H9 (cell line): ENCODE data around the gene PRSS22. TPM values are rescaled to one million over a fixed set of nuclear protein-coding genes. Genes with fewer than 3 reads are reported as not detected.

Experiments used
- DNase-seq: peaks from one replicate; pipeline ENCODE4 v3.0.0-alpha.2; 2017
- H2AFZ ChIP-seq: one replicate; pipeline ENCODE4 v1.6.1; 2013; ENCODE audit warnings: mild to moderate bottlenecking, low read length, control low read depth, moderate library complexity
- H2AK5ac ChIP-seq: 2 replicates; pipeline ENCODE4 v1.6.1; 2013; ENCODE audit warnings: low read length, control low read depth, mixed read lengths; ENCODE audit not compliant: insufficient read length
- H2BK120ac ChIP-seq: one replicate; pipeline ENCODE4 v1.6.1; 2013; ENCODE audit warnings: low read depth, mild to moderate bottlenecking, low read length, control low read depth, inconsistent platforms; ENCODE audit not compliant: poor library complexity, severe bottlenecking
- H2BK12ac ChIP-seq: 2 replicates; pipeline ENCODE4 v1.6.1; 2013; ENCODE audit warnings: low read length, control low read depth, mixed read lengths, low read depth; ENCODE audit not compliant: insufficient read length
- H2BK15ac ChIP-seq: 2 replicates; pipeline ENCODE4 v1.6.1; 2013; ENCODE audit warnings: low read depth, low read length, control low read depth
- H2BK20ac ChIP-seq: one replicate; pipeline ENCODE4 v1.6.1; 2013; ENCODE audit warnings: low read depth, mild to moderate bottlenecking, low read length, control low read depth, inconsistent platforms; ENCODE audit not compliant: poor library complexity, severe bottlenecking
- H2BK5ac ChIP-seq: 2 replicates; pipeline ENCODE4 v1.6.1; 2013; ENCODE audit warnings: low read length, control low read depth, mixed read lengths; ENCODE audit not compliant: insufficient read length
- H3K14ac ChIP-seq: 2 replicates; pipeline ENCODE4 v1.6.1; 2013; ENCODE audit warnings: low read length, control low read depth; ENCODE audit not compliant: insufficient read depth
- H3K18ac ChIP-seq: 2 replicates; pipeline ENCODE4 v1.6.1; 2013; ENCODE audit warnings: low read depth, mild to moderate bottlenecking, mixed read lengths, low read length, control low read depth; ENCODE audit not compliant: insufficient read length
- H3K23ac ChIP-seq: 2 replicates; pipeline ENCODE4 v1.6.1; 2013; ENCODE audit warnings: low read length, control low read depth, mixed read lengths, low read depth; ENCODE audit not compliant: insufficient read length
- H3K23me2 ChIP-seq: 2 replicates; pipeline ENCODE4 v1.6.1; 2013; ENCODE audit warnings: low read depth, mild to moderate bottlenecking, mixed read lengths, low read length, control low read depth; ENCODE audit not compliant: insufficient read length, poor library complexity, severe bottlenecking
- H3K27ac ChIP-seq: 2 replicates; pipeline ENCODE4 v1.5.1; 2013; ENCODE audit warnings: low read length, control low read depth, mixed read lengths, low read depth; ENCODE audit not compliant: insufficient read length
- H3K27me3 ChIP-seq: 2 replicates; pipeline ENCODE4 v1.6.1; 2013; ENCODE audit warnings: low read length, control low read depth, inconsistent platforms; ENCODE audit not compliant: insufficient read depth
- H3K4ac ChIP-seq: 2 replicates; pipeline ENCODE4 v1.6.1; 2013; ENCODE audit warnings: low read depth, mild to moderate bottlenecking, control low read depth, inconsistent platforms, low read length, moderate library complexity
- H3K4me1 ChIP-seq: 2 replicates; pipeline ENCODE4 v1.6.1; 2013; ENCODE audit warnings: low read length, control low read depth, inconsistent platforms; ENCODE audit not compliant: insufficient read depth
- H3K4me2 ChIP-seq: 2 replicates; pipeline ENCODE4 v1.6.1; 2013; ENCODE audit warnings: low read length, control low read depth, mixed read lengths; ENCODE audit not compliant: insufficient read length, insufficient read depth
- H3K56ac ChIP-seq: 2 replicates; pipeline ENCODE4 v1.6.1; 2013; ENCODE audit warnings: low read depth, mild to moderate bottlenecking, mixed read lengths, low read length, control low read depth; ENCODE audit not compliant: insufficient read length
- H3K79me1 ChIP-seq: 2 replicates; pipeline ENCODE4 v1.6.1; 2013; ENCODE audit warnings: low read depth, mild to moderate bottlenecking, moderate library complexity, low read length, control low read depth, inconsistent platforms; ENCODE audit not compliant: insufficient read depth, poor library complexity, severe bottlenecking
- H3K79me2 ChIP-seq: 2 replicates; pipeline ENCODE4 v1.6.1; 2013; ENCODE audit warnings: low read length, control low read depth, inconsistent platforms; ENCODE audit not compliant: insufficient read depth
- H3K9ac ChIP-seq: 2 replicates; pipeline ENCODE4 v1.6.1; 2013; ENCODE audit warnings: low read length, control low read depth, mixed read lengths; ENCODE audit not compliant: insufficient read length; ENCODE audit errors: extremely low read depth
- H3K9me3 ChIP-seq: one replicate; pipeline ENCODE4 v1.6.1; 2013; ENCODE audit warnings: low read depth, low read length, inconsistent platforms; ENCODE audit not compliant: control insufficient read depth
- H3T11ph ChIP-seq: one replicate; pipeline ENCODE4 v1.6.1; 2013; ENCODE audit warnings: mild to moderate bottlenecking, low read length, control low read depth, inconsistent platforms
- H4K20me1 ChIP-seq: one replicate; pipeline ENCODE4 v1.6.1; 2013; ENCODE audit not compliant: control insufficient read depth, insufficient read length, insufficient read depth
- H4K5ac ChIP-seq: 2 replicates; pipeline ENCODE4 v1.6.1; 2013; ENCODE audit warnings: low read depth, mild to moderate bottlenecking, mixed read lengths, low read length, control low read depth; ENCODE audit not compliant: insufficient read length
- H4K8ac ChIP-seq: replicated peaks from 2 replicates; pipeline ENCODE4 v1.6.1; 2013; ENCODE audit warnings: low read length, control low read depth, mixed read lengths, low read depth; ENCODE audit not compliant: insufficient read length
- H4K91ac ChIP-seq: 2 replicates; pipeline ENCODE4 v1.6.1; 2013; ENCODE audit warnings: low read depth, mild to moderate bottlenecking, moderate library complexity, mixed read lengths, low read length, control low read depth; ENCODE audit not compliant: insufficient read length
- H3K27ac Mint-ChIP-seq, 3 experiments: 2 replicates in 2 of 3; 3 replicates in 1 of 3; pipeline ENCODE4 v1.8.0; 2020 to 2021; ENCODE audit warnings: mixed read lengths in 3 of 3, mild to moderate bottlenecking in 1 of 3, moderate library complexity in 1 of 3
- H3K27me3 Mint-ChIP-seq: 2 replicates; pipeline ENCODE4 v1.8.0; 2021; ENCODE audit warnings: low read depth, mild to moderate bottlenecking, moderate library complexity, mixed read lengths
- H3K36me3 Mint-ChIP-seq, 3 experiments: 2 replicates in 2 of 3; 3 replicates in 1 of 3; pipeline ENCODE4 v1.8.0; 2020 to 2021; ENCODE audit warnings: low read depth in 3 of 3, mixed read lengths in 3 of 3; ENCODE audit not compliant: insufficient read depth in 1 of 3
- H3K4me1 Mint-ChIP-seq, 2 experiments: 2 replicates each; pipeline ENCODE4 v1.8.0; 2020; ENCODE audit warnings: mixed read lengths in 2 of 2
- H3K4me3 Mint-ChIP-seq, 2 experiments: 2 replicates in 1 of 2; 3 replicates in 1 of 2; pipeline ENCODE4 v1.8.0; 2020 to 2021; ENCODE audit warnings: mild to moderate bottlenecking in 2 of 2, mixed read lengths in 2 of 2, moderate library complexity in 1 of 2
- H3K9me3 Mint-ChIP-seq, 2 experiments: 2 replicates in 1 of 2; 3 replicates in 1 of 2; pipeline ENCODE4 v1.8.0; 2020; ENCODE audit warnings: mild to moderate bottlenecking in 2 of 2, mixed read lengths in 2 of 2, moderate library complexity in 1 of 2
- WGBS: extraction: QIAGEN DNeasy Blood & Tissue Kit; methylation state at CpG from one replicate; pipeline ENCODE4 v1.1.7; 2013; ENCODE audit warnings: missing lambda C conversion rate, low lambda C conversion rate, mixed read lengths; ENCODE audit not compliant: insufficient read length; ENCODE audit errors: extremely low coverage; 5-methylcytosine and 5-hydroxymethylcytosine counted together
- total RNA-seq: library from RNA; stranded (reverse); gene quantifications from 2 replicates; pipeline ENCODE4 v1.2.1, GENCODE V29; 2021
- TF ChIP-seq, protein P1 (sequence below): fragments of 200-600 bp; sonication (generic); conservative IDR thresholded peaks from 3 replicates; pipeline ENCODE4 v1.8.0; 2021; ENCODE audit warnings: antibody characterized with exemption, mild to moderate bottlenecking

PRSS22 gene
- total RNA-seq, 1 experiment from 2014 or later = 1.9 TPM

DNA sequence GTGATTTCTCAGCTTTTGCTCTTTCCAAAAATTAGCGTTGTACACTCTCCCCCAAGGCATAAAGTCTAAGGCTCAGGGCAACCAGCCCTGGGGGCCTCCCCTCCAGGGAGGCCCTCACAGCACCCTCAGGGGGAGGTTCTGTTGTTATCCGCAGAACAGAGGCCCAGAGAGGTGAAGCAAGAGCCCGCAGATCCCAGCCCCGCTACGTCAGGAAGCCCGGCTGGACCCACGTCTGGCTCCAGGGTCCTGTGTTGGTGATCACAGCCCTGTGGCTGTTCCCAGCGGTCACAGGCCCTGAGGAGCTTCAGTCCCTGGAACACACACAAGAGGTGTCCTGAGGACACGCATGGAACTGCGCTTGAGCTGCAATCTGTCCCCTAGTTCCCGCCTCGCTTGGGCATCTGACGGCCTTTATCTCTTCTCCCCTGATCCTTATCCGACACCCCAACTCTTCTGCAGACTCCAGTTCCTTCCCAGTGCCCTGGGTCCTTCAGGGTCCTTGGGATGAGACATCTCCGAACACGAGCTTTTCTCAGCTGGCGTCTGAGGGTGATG is 29.0 kb downstream of the PRSS22 start:
- no peaks in the 10 kb centered on the region for H3K27me3 ChIP-seq
- TF ChIP-seq, protein P1, sequence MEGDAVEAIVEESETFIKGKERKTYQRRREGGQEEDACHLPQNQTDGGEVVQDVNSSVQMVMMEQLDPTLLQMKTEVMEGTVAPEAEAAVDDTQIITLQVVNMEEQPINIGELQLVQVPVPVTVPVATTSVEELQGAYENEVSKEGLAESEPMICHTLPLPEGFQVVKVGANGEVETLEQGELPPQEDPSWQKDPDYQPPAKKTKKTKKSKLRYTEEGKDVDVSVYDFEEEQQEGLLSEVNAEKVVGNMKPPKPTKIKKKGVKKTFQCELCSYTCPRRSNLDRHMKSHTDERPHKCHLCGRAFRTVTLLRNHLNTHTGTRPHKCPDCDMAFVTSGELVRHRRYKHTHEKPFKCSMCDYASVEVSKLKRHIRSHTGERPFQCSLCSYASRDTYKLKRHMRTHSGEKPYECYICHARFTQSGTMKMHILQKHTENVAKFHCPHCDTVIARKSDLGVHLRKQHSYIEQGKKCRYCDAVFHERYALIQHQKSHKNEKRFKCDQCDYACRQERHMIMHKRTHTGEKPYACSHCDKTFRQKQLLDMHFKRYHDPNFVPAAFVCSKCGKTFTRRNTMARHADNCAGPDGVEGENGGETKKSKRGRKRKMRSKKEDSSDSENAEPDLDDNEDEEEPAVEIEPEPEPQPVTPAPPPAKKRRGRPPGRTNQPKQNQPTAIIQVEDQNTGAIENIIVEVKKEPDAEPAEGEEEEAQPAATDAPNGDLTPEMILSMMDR = no peak
- WGBS = no CpG with 5 or more reads among the region's 17 CpGs
- Mint-ChIP-seq H3K4me1 (no peaks in the 10 kb centered on the region), H3K4me3 (no peak overlapping the region), H3K27ac (no peak overlapping the region), H3K36me3 (no peaks in the 10 kb centered on the region; a peak in 1 of 7 replicates), H3K9me3 (no peaks in the 10 kb centered on the region), H3K27me3 (peaks cover 4% of the 10 kb centered on the region)
- no peak overlapping the region for H2AK5ac ChIP-seq
- H4K5ac ChIP-seq = no peak overlapping the region
- no peaks in the 10 kb centered on the region for H3K79me1 ChIP-seq
- H3K4me1 ChIP-seq = no peaks in the 10 kb centered on the region
- H3K14ac ChIP-seq = no peak overlapping the region
- H2BK20ac ChIP-seq = no peak overlapping the region
- no peak overlapping the region for H3K4ac ChIP-seq
- H3K23ac ChIP-seq = no peak overlapping the region
- no peak overlapping the region for H3K9ac ChIP-seq
- no peak overlapping the region for H2BK15ac ChIP-seq
- H2BK12ac ChIP-seq = no peak overlapping the region
- H3K56ac ChIP-seq = no peak overlapping the region
- H2BK120ac ChIP-seq = no peak overlapping the region
- DNase-seq = no peak
- no peaks in the 10 kb centered on the region for H3K23me2 ChIP-seq
- H2BK5ac ChIP-seq = no peak overlapping the region
- H4K91ac ChIP-seq = no peak overlapping the region
- no peaks in the 10 kb centered on the region for H3K79me2 ChIP-seq
- H4K8ac ChIP-seq = no peak overlapping the region
- H3T11ph ChIP-seq = no peak overlapping the region
- H4K20me1 ChIP-seq = no peaks in the 10 kb centered on the region
- no peaks in the 10 kb centered on the region for H3K9me3 ChIP-seq
- H3K4me2 ChIP-seq = no peak overlapping the region
- no peak overlapping the region for H3K27ac ChIP-seq
- no peak overlapping the region for H2AFZ ChIP-seq
- no peak overlapping the region for H3K18ac ChIP-seq
